Measurements from ENCODE around the gene CFAP57.

Gene CFAP57

DNA sequence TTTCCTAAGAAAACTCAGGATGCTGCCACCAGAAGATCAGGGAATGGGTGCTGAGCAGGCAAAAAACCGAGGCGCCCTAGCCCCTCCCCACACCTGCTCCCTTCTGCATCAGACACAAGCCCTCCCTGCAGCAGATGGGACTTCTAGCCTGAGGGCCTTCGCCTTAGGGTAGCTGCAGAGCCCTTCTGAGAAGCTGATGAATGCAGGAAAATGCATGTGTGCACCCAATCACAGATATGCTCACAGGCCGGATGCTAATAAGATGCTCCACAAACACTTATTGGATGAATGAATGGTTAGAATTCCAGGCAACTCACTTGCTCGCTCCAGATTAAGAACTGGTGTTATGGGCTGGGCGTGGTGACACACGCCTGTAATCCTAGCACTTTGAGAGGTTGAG lies 120.1 kb downstream of the CFAP57 start:
- DNase-seq (no peak), ATAC-seq (ENCODE audit: insufficient read depth, low read depth) (no peak)
- H3K4me1 ChIP-seq (ENCODE audit: insufficient read depth, low read length): no peaks in the 10 kb centered on the region
- no peaks in the 10 kb centered on the region for H3K79me2 ChIP-seq (ENCODE audit: insufficient read depth, low read length)
- TF ChIP-seq, protein P1, sequence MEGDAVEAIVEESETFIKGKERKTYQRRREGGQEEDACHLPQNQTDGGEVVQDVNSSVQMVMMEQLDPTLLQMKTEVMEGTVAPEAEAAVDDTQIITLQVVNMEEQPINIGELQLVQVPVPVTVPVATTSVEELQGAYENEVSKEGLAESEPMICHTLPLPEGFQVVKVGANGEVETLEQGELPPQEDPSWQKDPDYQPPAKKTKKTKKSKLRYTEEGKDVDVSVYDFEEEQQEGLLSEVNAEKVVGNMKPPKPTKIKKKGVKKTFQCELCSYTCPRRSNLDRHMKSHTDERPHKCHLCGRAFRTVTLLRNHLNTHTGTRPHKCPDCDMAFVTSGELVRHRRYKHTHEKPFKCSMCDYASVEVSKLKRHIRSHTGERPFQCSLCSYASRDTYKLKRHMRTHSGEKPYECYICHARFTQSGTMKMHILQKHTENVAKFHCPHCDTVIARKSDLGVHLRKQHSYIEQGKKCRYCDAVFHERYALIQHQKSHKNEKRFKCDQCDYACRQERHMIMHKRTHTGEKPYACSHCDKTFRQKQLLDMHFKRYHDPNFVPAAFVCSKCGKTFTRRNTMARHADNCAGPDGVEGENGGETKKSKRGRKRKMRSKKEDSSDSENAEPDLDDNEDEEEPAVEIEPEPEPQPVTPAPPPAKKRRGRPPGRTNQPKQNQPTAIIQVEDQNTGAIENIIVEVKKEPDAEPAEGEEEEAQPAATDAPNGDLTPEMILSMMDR (IDR thresholded peaks at IDR 0.05; ENCODE audit: borderline replicate concordance, extremely low read depth, low read length, poor library complexity, severe bottlenecking): no peak
- no peak for TF ChIP-seq EZH2 (IDR thresholded peaks at IDR 0.05; ENCODE audit: borderline replicate concordance, low read depth, low read length, severe bottlenecking)
- H3K4me2 ChIP-seq (ENCODE audit: insufficient read depth, low read length): no peak overlapping the region
- H3K36me3 ChIP-seq (ENCODE audit: insufficient read depth, low read length): no peaks in the 10 kb centered on the region
- H3K27me3 ChIP-seq (ENCODE audit: insufficient read depth, low read length, poor library complexity): no peaks in the 10 kb centered on the region
- H4K20me1 ChIP-seq (ENCODE audit: insufficient read depth, low read length): 0 out of 2 replicates have a peak, but pooled peaks cover 2% of the 10 kb centered on the region
- H3K9me3 ChIP-seq (ENCODE audit: insufficient read depth, low read length, severe bottlenecking): no peaks in the 10 kb centered on the region
- no peak overlapping the region for H2AFZ ChIP-seq (ENCODE audit: low read depth, low read length)
- no peak overlapping the region for H3K9ac ChIP-seq (ENCODE audit: low read depth, low read length)
- no peak overlapping the region for H3K4me3 ChIP-seq (ENCODE audit: low read depth in 1 of 2, low read length in 2 of 2)
- no peak overlapping the region for H3K27ac ChIP-seq (ENCODE audit: low read length)

DNA sequence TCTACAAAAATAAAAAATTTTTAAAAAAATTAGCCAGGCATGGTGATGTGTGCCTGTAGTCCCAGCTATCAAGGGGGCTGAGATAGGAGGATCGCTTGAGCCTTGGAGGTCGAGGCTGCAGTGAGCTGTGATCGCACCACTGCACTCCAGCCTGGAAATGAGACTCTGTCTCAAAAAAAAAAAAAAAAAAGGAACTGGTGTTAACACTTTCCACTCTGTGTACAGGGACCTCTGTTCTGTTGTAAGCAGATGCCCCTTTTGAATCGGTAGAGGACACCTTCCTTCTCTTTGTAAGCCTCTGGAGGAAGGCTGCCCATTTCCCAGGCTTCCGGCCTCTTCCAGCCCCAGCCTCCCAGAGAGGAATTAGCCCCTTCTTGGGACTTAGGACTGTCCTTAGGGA lies 120.5 kb downstream of the CFAP57 start:
- Histone ChIP-seq H4K20me1 (ENCODE audit: insufficient read depth, low read length) (0 out of 2 replicates have a peak, but pooled peaks cover 2% of the 10 kb centered on the region), H3K9ac (ENCODE audit: low read depth, low read length) (no peak overlapping the region), H2AFZ (ENCODE audit: low read depth, low read length) (no peak overlapping the region), H3K4me2 (ENCODE audit: insufficient read depth, low read length) (no peak overlapping the region), H3K27me3 (ENCODE audit: insufficient read depth, low read length, poor library complexity) (no peaks in the 10 kb centered on the region), H3K4me1 (ENCODE audit: insufficient read depth, low read length) (no peaks in the 10 kb centered on the region), H3K9me3 (ENCODE audit: insufficient read depth, low read length, severe bottlenecking) (no peaks in the 10 kb centered on the region), H3K36me3 (ENCODE audit: insufficient read depth, low read length) (no peaks in the 10 kb centered on the region), H3K27ac (ENCODE audit: low read length) (no peak overlapping the region), H3K79me2 (ENCODE audit: insufficient read depth, low read length) (no peaks in the 10 kb centered on the region), H3K4me3 (ENCODE audit: low read depth in 1 of 2, low read length in 2 of 2) (no peak overlapping the region)
- TF ChIP-seq, protein P1 (IDR thresholded peaks at IDR 0.05; ENCODE audit: borderline replicate concordance, extremely low read depth, low read length, poor library complexity, severe bottlenecking): no peak
- TF ChIP-seq EZH2 (IDR thresholded peaks at IDR 0.05; ENCODE audit: borderline replicate concordance, low read depth, low read length, severe bottlenecking): no peak
- DNase-seq (no peak), ATAC-seq (ENCODE audit: insufficient read depth, low read depth) (no peak)

DNA sequence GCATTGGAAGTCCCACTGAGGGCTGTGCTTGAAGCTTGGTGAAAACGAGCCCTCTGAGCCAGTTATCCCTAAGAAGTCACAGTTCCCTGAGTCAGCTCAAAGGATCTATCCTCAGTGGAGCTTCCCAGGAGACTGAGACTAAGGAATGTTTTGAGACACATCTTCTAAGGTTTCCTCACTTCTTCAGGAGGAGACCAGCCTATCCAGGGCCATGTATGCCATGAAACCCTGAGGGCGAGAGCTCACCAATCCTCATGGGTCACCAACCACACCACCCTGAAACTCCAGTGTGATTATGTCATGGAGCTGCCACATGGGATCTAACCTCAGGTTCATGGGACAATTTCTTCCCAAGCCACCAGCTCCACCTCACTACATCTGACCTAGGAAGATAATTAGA lies 121.0 kb downstream of the CFAP57 start:
- Histone ChIP-seq H3K9ac (ENCODE audit: low read depth, low read length) (no peak overlapping the region), H3K36me3 (ENCODE audit: insufficient read depth, low read length) (no peaks in the 10 kb centered on the region), H4K20me1 (ENCODE audit: insufficient read depth, low read length) (0 out of 2 replicates have a peak, but pooled peaks cover 2% of the 10 kb centered on the region), H3K4me3 (ENCODE audit: low read depth in 1 of 2, low read length in 2 of 2) (no peak overlapping the region), H3K27me3 (ENCODE audit: insufficient read depth, low read length, poor library complexity) (no peaks in the 10 kb centered on the region), H3K4me1 (ENCODE audit: insufficient read depth, low read length) (no peaks in the 10 kb centered on the region), H3K79me2 (ENCODE audit: insufficient read depth, low read length) (no peaks in the 10 kb centered on the region), H3K27ac (ENCODE audit: low read length) (no peak overlapping the region), H2AFZ (ENCODE audit: low read depth, low read length) (no peak overlapping the region), H3K9me3 (ENCODE audit: insufficient read depth, low read length, severe bottlenecking) (no peaks in the 10 kb centered on the region), H3K4me2 (ENCODE audit: insufficient read depth, low read length) (no peak overlapping the region)
- TF ChIP-seq, protein P1 (IDR thresholded peaks at IDR 0.05; ENCODE audit: borderline replicate concordance, extremely low read depth, low read length, poor library complexity, severe bottlenecking): no peak
- TF ChIP-seq EZH2 (IDR thresholded peaks at IDR 0.05; ENCODE audit: borderline replicate concordance, low read depth, low read length, severe bottlenecking): no peak
- no peak for ATAC-seq (ENCODE audit: insufficient read depth, low read depth)
- DNase-seq: no peak
